ENCODE results near the gene TAF4B.

GRCh38 chr18:26287644-26288043 lies 61.4 kb downstream of the TAF4B start:
- TF ChIP-seq CTCF (IDR thresholded peaks at IDR 0.05), result no peak
- TF ChIP-seq EZH2 (IDR thresholded peaks at IDR 0.05; ENCODE audit: borderline replicate concordance, insufficient read depth, low read depth, low read length, poor library complexity, severe bottlenecking), result no peak
